Measurements from ENCODE around the gene ANO7. TPM values are rescaled to one million over a fixed set of nuclear protein-coding genes. Genes with fewer than 3 reads are reported as not detected.

Gene ANO7
- total RNA-seq (2021; ENCODE audit: unreplicated experiment): 6.9 TPM
- polyA plus RNA-seq (2012; ENCODE audit: insufficient read length): 7.3 TPM
- Bru-seq, nascent RNA: percentile 38 among the genes with signal in this experiment
- BruChase-seq, experiment 1, labeled RNA remaining after a 2-hour chase: percentile 41 among the genes with signal in this experiment
- percentile 42 among the genes with signal in this experiment for BruChase-seq, experiment 2, labeled RNA remaining after a 6-hour chase
- long read RNA-seq, partial matches to known transcripts: 2 of 5 reads
- long read RNA-seq, other reads (novel, unspliced or antisense): 2 of 5 reads

GRCh38 chr2:241188361-241189092, at the start of gene ANO7:
ANO7 (plus strand) TSS chr2:241188677; CDS start chr2:241190064, 1,387 bp downstream.
- Histone ChIP-seq H3K4me3 (ENCODE audit: low read depth in 2 of 2, low read length in 2 of 2) (no peak within 1 kb of the TSS), H3K27ac (ENCODE audit: low read length) (no peak within 1 kb of the TSS), H3K4me1 (ENCODE audit: control insufficient read depth, insufficient read depth, low read length) (no peaks in the 10 kb centered on the region; the same call in 1 of the 2 replicates), H3K9me3 (ENCODE audit: control insufficient read depth, insufficient read depth, low read depth, low read length) (no peaks in the 10 kb centered on the region), H3K27me3 (ENCODE audit: control insufficient read depth, insufficient read depth, low read length) (no peaks in the 10 kb centered on the region), H3K36me3 (ENCODE audit: control insufficient read depth, insufficient read depth, low read length) (no peaks in the 10 kb centered on the region)
- ATAC-seq (peak; percentile 46), DNase-seq (ENCODE audit: low read depth, low spot score) (no peak)
- no TSS peak for BruUV-seq (replicated peaks)
- CTCF ChIA-PET: no interaction called here
- POLR2A ChIA-PET: no interaction called here
- intact Hi-C loops (cut with micrococcal nuclease; ENCODE audit: unreplicated experiment) (no loop called here), in situ Hi-C loops (cut with HindIII; ENCODE audit: low pct_unique_long_range_greater_than_20kb, low sequenced_read_pairs) (no loop called here)
- TF ChIP-seq REST (IDR thresholded peaks at IDR 0.05; ENCODE audit: insufficient read depth in 1 of 2, low read depth in 2 of 2, low read length in 1 of 2) (no peak), SIN3A (IDR thresholded peaks at IDR 0.05; ENCODE audit: borderline replicate concordance, insufficient read depth, low read depth, low read length) (no peak), POLR2AphosphoS5 (IDR thresholded peaks at IDR 0.05; ENCODE audit: low read depth, low read length) (no peak), CTCF (IDR thresholded peaks at IDR 0.05) (no peak), TCF7L2 (IDR thresholded peaks at IDR 0.05; ENCODE audit: low read depth, low read length) (no peak)

- H3K36me3 ChIP-seq (ENCODE audit: control insufficient read depth, insufficient read depth, low read length): no peaks in the 10 kb centered on the region
- no TSS peak for BruUV-seq (replicated peaks)
- no peak overlapping the region for H3K4me3 ChIP-seq (ENCODE audit: low read depth in 2 of 2, low read length in 2 of 2)
- no peaks in the 10 kb centered on the region for H3K4me1 ChIP-seq (ENCODE audit: control insufficient read depth, insufficient read depth, low read length)
- ATAC-seq (no peak), DNase-seq (ENCODE audit: low read depth, low spot score) (no peak)
- H3K27me3 ChIP-seq (ENCODE audit: control insufficient read depth, insufficient read depth, low read length): no peaks in the 10 kb centered on the region
- ChIA-PET POLR2A (interaction anchor here (0.6 to 0.9 kb wide), 2 partner anchors 33 to 881 kb away, joined by 5 read pairs; no protein-coding TSS in a partner anchor), CTCF (interaction anchor here (1.1 kb wide), 1 partner anchor 61 kb away, joined by 4 read pairs; no protein-coding TSS in a partner anchor)
- no peaks in the 10 kb centered on the region for H3K9me3 ChIP-seq (ENCODE audit: control insufficient read depth, insufficient read depth, low read depth, low read length)
- no peak overlapping the region for H3K27ac ChIP-seq (ENCODE audit: low read length)
- in situ Hi-C loops (cut with HindIII; ENCODE audit: low pct_unique_long_range_greater_than_20kb, low sequenced_read_pairs) (no loop called here), intact Hi-C loops (cut with micrococcal nuclease; ENCODE audit: unreplicated experiment) (no loop called here)
- TF ChIP-seq REST (IDR thresholded peaks at IDR 0.05; ENCODE audit: insufficient read depth in 1 of 2, low read depth in 2 of 2, low read length in 1 of 2) (no peak), POLR2AphosphoS5 (IDR thresholded peaks at IDR 0.05; ENCODE audit: low read depth, low read length) (no peak), CTCF (IDR thresholded peaks at IDR 0.05) (no peak), SIN3A (IDR thresholded peaks at IDR 0.05; ENCODE audit: borderline replicate concordance, insufficient read depth, low read depth, low read length) (no peak), TCF7L2 (IDR thresholded peaks at IDR 0.05; ENCODE audit: low read depth, low read length) (no peak)
These were observed 48.7 kb upstream of the ANO7 start for GRCh38 chr2:241139531-241140444.
